Natural killer cell (primary cell): ENCODE results near the gene COX6A2. TPM values are rescaled to one million over a fixed set of nuclear protein-coding genes. Genes with fewer than 3 reads are reported as not detected.

ENCODE experiments used
- ATAC-seq, 3 donors: fragments of 150-1000 bp in 2 of 3; fragments of 200-7000 bp in 1 of 3; cut with Tn5 transposase; 1 replicate in 1 of 3; 2 replicates in 2 of 3; pipeline ENCODE4 v1.10.0; 2021; ENCODE audit warnings: mild to moderate bottlenecking in 2 of 3, moderate library complexity in 2 of 3
- DNase-seq, 2 donors: peaks; one replicate each; pipeline versions ENCODE4 v3.0.0 to v3.0.0-alpha.2; 2013 to 2021; ENCODE audit warnings: mixed read lengths in 1 of 2
- H3K27ac ChIP-seq: one replicate; pipeline ENCODE4 v1.5.1; 2013; ENCODE audit warnings: mild to moderate bottlenecking, low read length
- H3K27me3 ChIP-seq: one replicate; pipeline ENCODE4 v1.6.1; 2013; ENCODE audit warnings: low read length; ENCODE audit not compliant: control insufficient read depth, insufficient read depth
- H3K36me3 ChIP-seq: one replicate; pipeline ENCODE4 v1.6.1; 2013; ENCODE audit warnings: low read length; ENCODE audit not compliant: control insufficient read depth, insufficient read depth
- H3K4me1 ChIP-seq: one replicate; pipeline ENCODE4 v1.6.1; 2013; ENCODE audit warnings: low read length; ENCODE audit not compliant: control insufficient read depth, insufficient read depth
- H3K4me3 ChIP-seq: one replicate; pipeline ENCODE4 v1.5.1; 2013; ENCODE audit warnings: low read length
- H3K9me3 ChIP-seq: one replicate; pipeline ENCODE4 v1.6.1; 2013; ENCODE audit warnings: low read length; ENCODE audit not compliant: control insufficient read depth, insufficient read depth
- H3K27ac Mint-ChIP-seq, 2 donors: one replicate each; pipeline ENCODE4 v1.8.0; 2022; ENCODE audit warnings: mild to moderate bottlenecking in 2 of 2, mixed read lengths in 2 of 2, moderate library complexity in 1 of 2
- H3K27me3 Mint-ChIP-seq, 2 donors: one replicate each; pipeline ENCODE4 v1.8.0; 2022; ENCODE audit warnings: low read depth in 2 of 2, mixed read lengths in 2 of 2
- H3K36me3 Mint-ChIP-seq: one replicate; pipeline ENCODE4 v1.8.0; 2022; ENCODE audit warnings: mixed read lengths
- H3K4me1 Mint-ChIP-seq, 2 donors: one replicate each; pipeline ENCODE4 v1.8.0; 2022; ENCODE audit warnings: mixed read lengths in 2 of 2
- H3K4me3 Mint-ChIP-seq: one replicate; pipeline ENCODE4 v1.8.0; 2022; ENCODE audit warnings: mild to moderate bottlenecking, moderate library complexity, mixed read lengths
- H3K9me3 Mint-ChIP-seq, 2 donors: one replicate each; pipeline ENCODE4 v1.8.0; 2022; ENCODE audit warnings: mixed read lengths in 2 of 2
- WGBS: methylation state at CpG from one replicate; pipeline ENCODE4 v1.1.7; 2013; ENCODE audit warnings: missing lambda C conversion rate; ENCODE audit not compliant: insufficient coverage; 5-methylcytosine and 5-hydroxymethylcytosine counted together
- intact Hi-C: fragments of 100-400 bp; cut with micrococcal nuclease; formaldehyde crosslinking; loops from one replicate; pipeline ENCODE4 v1.14.2; 2022
- total RNA-seq, 4 donors: library from RNA; stranded (reverse); fragments of 120-200 nt in 1 of 4; gene quantifications; one replicate each; pipeline versions ENCODE4 v1.2.3 to v1.2.4, GENCODE V29; 2013 to 2022
- TF ChIP-seq, protein P1 (sequence below): fragments of 200-600 bp; IDR thresholded peaks from one replicate; pipeline ENCODE4 v1.8.0; 2022; ENCODE audit warnings: antibody characterized with exemption

Gene COX6A2
- total RNA-seq, 3 donors from 2014 or later (not counting 1 experiment from before 2014, with no cell fraction given): not detected

DNA sequence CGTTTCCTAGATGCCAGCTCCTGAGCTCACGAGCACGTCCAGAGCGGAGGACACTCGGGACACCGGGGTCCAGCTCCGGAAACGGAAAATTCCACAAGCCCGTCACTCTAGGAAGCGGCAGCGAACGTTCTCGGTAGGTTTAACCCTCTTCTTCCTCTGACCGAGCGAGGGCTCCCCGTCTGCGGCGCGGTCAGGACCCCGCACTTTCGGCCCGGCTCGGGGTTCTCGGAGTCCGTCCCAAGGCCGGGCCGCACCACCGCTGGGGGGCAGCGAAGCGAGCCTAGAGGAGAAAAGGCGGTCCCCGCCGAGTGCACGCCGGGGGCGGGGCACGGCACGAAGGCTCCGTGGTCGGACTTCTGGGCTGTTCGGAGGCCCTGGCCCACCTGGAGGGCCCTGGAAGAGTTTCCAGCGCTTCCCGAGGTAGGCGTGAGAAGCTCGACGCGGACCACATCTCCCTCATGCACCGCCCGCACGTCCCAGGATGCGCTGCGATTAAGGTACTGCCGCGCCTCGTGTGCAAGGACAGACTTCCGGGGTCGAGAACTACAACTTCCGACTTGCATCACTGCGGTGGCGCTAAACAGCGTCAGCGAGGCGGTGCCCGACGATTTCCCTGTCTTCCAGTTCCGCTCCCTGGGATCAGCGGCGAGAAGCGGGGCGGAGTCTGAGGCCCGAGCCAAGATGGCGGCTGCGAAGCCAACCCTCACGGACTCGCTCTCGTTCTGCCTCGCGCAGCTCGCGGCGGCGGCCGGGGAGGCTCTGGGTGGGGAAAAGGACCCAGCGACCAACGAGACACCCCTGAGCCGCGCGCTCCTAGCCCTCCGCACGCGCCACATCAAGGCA, 30.9 kb upstream of the COX6A2 start, which contains the start of gene ARMC5:
TSS of gene ARMC5 (plus strand) at position 658 of the 843 bp plus-strand sequence. CDS start at position 682, 24 bp downstream.
- DNase-seq (peak; percentile 92 to 99), ATAC-seq (peak; percentile 68 to 84 (median 70))
- Histone ChIP-seq H3K27me3 (no peaks in the 10 kb centered on the region), H3K9me3 (no peaks in the 10 kb centered on the region), H3K4me3 (peak within 1 kb of the TSS; percentile 85), H3K27ac (peak within 1 kb of the TSS; percentile 97), H3K36me3 (peaks cover 23% of the 10 kb centered on the region), H3K4me1 (peaks cover 60% of the 10 kb centered on the region)
- H3K4me3 Mint-ChIP-seq: peak within 1 kb of the TSS; percentile 94
- TF ChIP-seq, protein P1, sequence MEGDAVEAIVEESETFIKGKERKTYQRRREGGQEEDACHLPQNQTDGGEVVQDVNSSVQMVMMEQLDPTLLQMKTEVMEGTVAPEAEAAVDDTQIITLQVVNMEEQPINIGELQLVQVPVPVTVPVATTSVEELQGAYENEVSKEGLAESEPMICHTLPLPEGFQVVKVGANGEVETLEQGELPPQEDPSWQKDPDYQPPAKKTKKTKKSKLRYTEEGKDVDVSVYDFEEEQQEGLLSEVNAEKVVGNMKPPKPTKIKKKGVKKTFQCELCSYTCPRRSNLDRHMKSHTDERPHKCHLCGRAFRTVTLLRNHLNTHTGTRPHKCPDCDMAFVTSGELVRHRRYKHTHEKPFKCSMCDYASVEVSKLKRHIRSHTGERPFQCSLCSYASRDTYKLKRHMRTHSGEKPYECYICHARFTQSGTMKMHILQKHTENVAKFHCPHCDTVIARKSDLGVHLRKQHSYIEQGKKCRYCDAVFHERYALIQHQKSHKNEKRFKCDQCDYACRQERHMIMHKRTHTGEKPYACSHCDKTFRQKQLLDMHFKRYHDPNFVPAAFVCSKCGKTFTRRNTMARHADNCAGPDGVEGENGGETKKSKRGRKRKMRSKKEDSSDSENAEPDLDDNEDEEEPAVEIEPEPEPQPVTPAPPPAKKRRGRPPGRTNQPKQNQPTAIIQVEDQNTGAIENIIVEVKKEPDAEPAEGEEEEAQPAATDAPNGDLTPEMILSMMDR: peak; percentile 58
- H3K9me3 Mint-ChIP-seq: no peaks in the 10 kb centered on the region
- H3K27me3 Mint-ChIP-seq: no peaks in the 10 kb centered on the region
- peak within 1 kb of the TSS; percentile 94 to 97 for H3K27ac Mint-ChIP-seq
- H3K36me3 Mint-ChIP-seq: no peaks in the 10 kb centered on the region
- under 1% methylated on average over 91 of the region's 91 CpGs for WGBS
- H3K4me1 Mint-ChIP-seq: peaks cover 26 to 37% of the 10 kb centered on the region in 2 donors
- intact Hi-C loops: loop anchor here (1.0 to 10.0 kb wide), 5 partner anchors 94 to 426 kb away; partner anchors contain the start of genes FUS, STX4 and ZNF267

GRCh38 chr16:31458073-31458843, 30.1 kb upstream of the COX6A2 start:
- intact Hi-C loops: loop anchor here (5.0 to 10.0 kb wide), 2 partner anchors 257 to 414 kb away; partner anchors contain the start of gene ZNF267
- Mint-ChIP-seq H3K27ac (peak overlapping the region; percentile 94 to 97), H3K4me1 (peaks cover 30 to 43% of the 10 kb centered on the region in 2 donors), H3K27me3 (no peaks in the 10 kb centered on the region), H3K36me3 (no peaks in the 10 kb centered on the region), H3K4me3 (peak overlapping the region; percentile 94), H3K9me3 (no peaks in the 10 kb centered on the region)
- TF ChIP-seq, protein P1: no peak
- Histone ChIP-seq H3K4me3 (peak overlapping the region; percentile 85), H3K27me3 (no peaks in the 10 kb centered on the region), H3K27ac (peak overlapping the region; percentile 97), H3K9me3 (no peaks in the 10 kb centered on the region), H3K4me1 (peaks cover 65% of the 10 kb centered on the region), H3K36me3 (peaks cover 16% of the 10 kb centered on the region)
- peak; percentile 62 to 81 for DNase-seq
- ATAC-seq: peak; percentile 1 to 11 (median 4)
- WGBS: under 1% methylated on average over 42 of the region's 42 CpGs

- Histone ChIP-seq H3K9me3 (no peaks in the 10 kb centered on the region), H3K4me3 (no peak overlapping the region), H3K27ac (peak overlapping the region; percentile 10), H3K27me3 (no peaks in the 10 kb centered on the region), H3K36me3 (peaks cover 6% of the 10 kb centered on the region), H3K4me1 (peaks cover 66% of the 10 kb centered on the region)
- no peak overlapping the region for H3K4me3 Mint-ChIP-seq
- no peaks in the 10 kb centered on the region for H3K9me3 Mint-ChIP-seq
- no peaks in the 10 kb centered on the region for H3K36me3 Mint-ChIP-seq
- no peaks in the 10 kb centered on the region for H3K27me3 Mint-ChIP-seq
- peaks cover 32 to 44% of the 10 kb centered on the region in 2 donors for H3K4me1 Mint-ChIP-seq
- WGBS: 87% methylated on average over 8 of the region's 8 CpGs
- TF ChIP-seq, protein P1: no peak
- no peak for DNase-seq
- H3K27ac Mint-ChIP-seq: no peak overlapping the region
- intact Hi-C loops: loop anchor here (5.0 to 10.0 kb wide), 2 partner anchors 258 to 415 kb away; partner anchors contain the start of gene ZNF267
- ATAC-seq: no peak
Observed at GRCh38 chr16:31456988-31457360, 28.8 kb upstream of the COX6A2 start.
